Body of pancreas (tissue), 4 donors: ENCODE results near the gene RAB3GAP2. TPM values are rescaled to one million over a fixed set of nuclear protein-coding genes. Genes with fewer than 3 reads are reported as not detected.

Experiments used
- ATAC-seq: fragments of 150-250 bp; one replicate; pipeline ENCODE4 v1.9.1; 2016
- DNase-seq, 4 donors: peaks; one replicate each; pipeline ENCODE4 v3.0.0-alpha.2; 2019
- H3K27ac ChIP-seq, 4 donors: fragments of 200-600 bp; sonication (generic); 1 replicate in 3 of 4; 2 replicates in 1 of 4; pipeline versions ENCODE4 v1.5.1 to v1.6.1; 2016 to 2019; ENCODE audit warnings: mild to moderate bottlenecking in 1 of 4, mixed read lengths in 1 of 4, moderate library complexity in 1 of 4
- H3K27me3 ChIP-seq, 2 donors: fragments of 200-600 bp; sonication (generic); one replicate each; pipeline ENCODE4 v1.6.0; 2016; ENCODE audit warnings: mild to moderate bottlenecking in 1 of 2
- H3K36me3 ChIP-seq, 2 donors: fragments of 200-600 bp; sonication (generic); replicated peaks in 1 of 2; 2 replicates each; pipeline ENCODE4 v1.5.1; 2016; ENCODE audit warnings: low read depth in 2 of 2; ENCODE audit not compliant: insufficient read depth in 1 of 2
- H3K4me1 ChIP-seq: fragments of 200-600 bp; sonication (generic); one replicate; pipeline ENCODE4 v1.6.0; 2016
- H3K4me3 ChIP-seq, 2 donors: fragments of 200-600 bp; sonication (generic); 1 replicate in 1 of 2; 2 replicates in 1 of 2; pipeline ENCODE4 v1.5.1; 2016 to 2019
- H3K9me3 ChIP-seq, 3 donors: fragments of 200-600 bp; sonication (generic); 1 replicate in 2 of 3; 2 replicates in 1 of 3; pipeline ENCODE4 v1.5.1; 2016
- CTCF ChIP-seq, 7 experiments: fragments of 450-650 bp in 4 of 7; fragments of 200-600 bp in 3 of 7; sonication (generic) in 3 of 7; IDR thresholded peaks; one replicate each; pipeline ENCODE4 v1.5.1; 2016 to 2019; ENCODE audit warnings: antibody characterized with exemption in 7 of 7
- POLR2A ChIP-seq, 3 donors: fragments of 450-650 bp; IDR thresholded peaks; one replicate each; pipeline ENCODE4 v1.6.1; 2016; ENCODE audit warnings: antibody characterized with exemption in 3 of 3, mild to moderate bottlenecking in 2 of 3
- WGBS, 2 donors: methylation state at CpG; one replicate each; pipeline ENCODE4 v1.1.5; 2017; 5-methylcytosine and 5-hydroxymethylcytosine counted together
- intact Hi-C: fragments of 100-400 bp; cut with DNase I; formaldehyde crosslinking; loops from one replicate; pipeline ENCODE4 v1.15.1; 2023
- total RNA-seq, 2 donors: library from RNA; depleted of rRNA; stranded (reverse); fragments of >200 nt; gene quantifications; one replicate each; pipeline ENCODE4 v1.1.0, GENCODE V29; 2016

RAB3GAP2 gene, protein sequence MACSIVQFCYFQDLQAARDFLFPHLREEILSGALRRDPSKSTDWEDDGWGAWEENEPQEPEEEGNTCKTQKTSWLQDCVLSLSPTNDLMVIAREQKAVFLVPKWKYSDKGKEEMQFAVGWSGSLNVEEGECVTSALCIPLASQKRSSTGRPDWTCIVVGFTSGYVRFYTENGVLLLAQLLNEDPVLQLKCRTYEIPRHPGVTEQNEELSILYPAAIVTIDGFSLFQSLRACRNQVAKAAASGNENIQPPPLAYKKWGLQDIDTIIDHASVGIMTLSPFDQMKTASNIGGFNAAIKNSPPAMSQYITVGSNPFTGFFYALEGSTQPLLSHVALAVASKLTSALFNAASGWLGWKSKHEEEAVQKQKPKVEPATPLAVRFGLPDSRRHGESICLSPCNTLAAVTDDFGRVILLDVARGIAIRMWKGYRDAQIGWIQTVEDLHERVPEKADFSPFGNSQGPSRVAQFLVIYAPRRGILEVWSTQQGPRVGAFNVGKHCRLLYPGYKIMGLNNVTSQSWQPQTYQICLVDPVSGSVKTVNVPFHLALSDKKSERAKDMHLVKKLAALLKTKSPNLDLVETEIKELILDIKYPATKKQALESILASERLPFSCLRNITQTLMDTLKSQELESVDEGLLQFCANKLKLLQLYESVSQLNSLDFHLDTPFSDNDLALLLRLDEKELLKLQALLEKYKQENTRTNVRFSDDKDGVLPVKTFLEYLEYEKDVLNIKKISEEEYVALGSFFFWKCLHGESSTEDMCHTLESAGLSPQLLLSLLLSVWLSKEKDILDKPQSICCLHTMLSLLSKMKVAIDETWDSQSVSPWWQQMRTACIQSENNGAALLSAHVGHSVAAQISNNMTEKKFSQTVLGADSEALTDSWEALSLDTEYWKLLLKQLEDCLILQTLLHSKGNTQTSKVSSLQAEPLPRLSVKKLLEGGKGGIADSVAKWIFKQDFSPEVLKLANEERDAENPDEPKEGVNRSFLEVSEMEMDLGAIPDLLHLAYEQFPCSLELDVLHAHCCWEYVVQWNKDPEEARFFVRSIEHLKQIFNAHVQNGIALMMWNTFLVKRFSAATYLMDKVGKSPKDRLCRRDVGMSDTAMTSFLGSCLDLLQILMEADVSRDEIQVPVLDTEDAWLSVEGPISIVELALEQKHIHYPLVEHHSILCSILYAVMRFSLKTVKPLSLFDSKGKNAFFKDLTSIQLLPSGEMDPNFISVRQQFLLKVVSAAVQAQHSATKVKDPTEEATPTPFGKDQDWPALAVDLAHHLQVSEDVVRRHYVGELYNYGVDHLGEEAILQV (N-terminal part only)
- total RNA-seq = 10 to 100 TPM; 14.5 to 17.5 TPM

- Histone ChIP-seq H3K4me1 (peaks cover 21% of the 10 kb centered on the region), H3K27ac (peak within 1 kb of the TSS; percentile 71 to 89 (median 80)), H3K9me3 (no peaks in the 10 kb centered on the region), H3K27me3 (no peaks in the 10 kb centered on the region), H3K4me3 (peak within 1 kb of the TSS; percentile 76 to 85), H3K36me3 (no peaks in the 10 kb centered on the region)
- ATAC-seq (peak; percentile 97), DNase-seq (peak; percentile 95 to 97 (median 96))
- TF ChIP-seq CTCF (IDR thresholded peaks at IDR 0.05) (peak in 1 of 7 experiments; percentile 22), POLR2A (IDR thresholded peaks at IDR 0.05) (peak; percentile 49 to 87 (median 85))
- intact Hi-C loops = no loop called here
- 0% methylated on average over 41 to 49 of the region's 49 CpGs for WGBS, 2 donors
Measured at GRCh38 chr1:220272047-220272840, at the start of gene RAB3GAP2. TSS of gene RAB3GAP2 (minus strand) at chr1:220272453. CDS start at chr1:220272337, 116 bp downstream.

- DNase-seq (no peak), ATAC-seq (no peak)
- intact Hi-C loops = no loop called here
- Histone ChIP-seq H3K36me3 (no peaks in the 10 kb centered on the region), H3K27me3 (no peaks in the 10 kb centered on the region), H3K27ac (no peak overlapping the region), H3K4me1 (no peaks in the 10 kb centered on the region), H3K4me3 (no peak overlapping the region), H3K9me3 (no peaks in the 10 kb centered on the region)
- TF ChIP-seq POLR2A (IDR thresholded peaks at IDR 0.05) = no peak
- TF ChIP-seq CTCF (IDR thresholded peaks at IDR 0.05) = no peak
- 66 to 76% methylated on average over 6 of the region's 6 CpGs for WGBS, 2 donors
Measured at GRCh38 chr1:220321758-220322157, 49.5 kb upstream of the RAB3GAP2 start.

DNA sequence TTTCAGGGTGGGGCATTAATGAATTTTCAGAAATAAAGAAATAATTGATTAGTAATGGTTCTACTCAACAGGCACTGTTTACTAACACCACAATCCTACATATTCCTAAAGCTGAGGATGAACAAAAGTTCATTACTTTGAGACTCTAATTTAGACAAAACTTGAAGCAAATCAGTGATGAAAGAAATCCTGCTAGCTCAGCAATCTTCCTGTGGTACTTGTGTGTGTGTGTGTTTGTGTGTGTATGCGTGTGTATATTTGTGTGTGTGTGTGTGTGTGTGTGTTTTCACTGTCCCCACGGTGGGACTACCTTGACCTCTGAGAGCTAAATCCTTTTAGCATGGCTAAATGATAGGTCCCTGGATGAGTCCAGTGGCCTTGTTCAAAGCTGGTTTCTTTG, 48.5 kb upstream of the RAB3GAP2 start:
- TF ChIP-seq POLR2A (IDR thresholded peaks at IDR 0.05) = no peak
- no peak for TF ChIP-seq CTCF (IDR thresholded peaks at IDR 0.05)
- H3K4me3 ChIP-seq = no peak overlapping the region
- intact Hi-C loops = no loop called here
- H3K27me3 ChIP-seq = no peaks in the 10 kb centered on the region
- H3K36me3 ChIP-seq = no peaks in the 10 kb centered on the region
- DNase-seq (no peak), ATAC-seq (no peak)
- H3K9me3 ChIP-seq = no peaks in the 10 kb centered on the region
- no peaks in the 10 kb centered on the region for H3K4me1 ChIP-seq
- no peak overlapping the region for H3K27ac ChIP-seq
- WGBS, 2 donors = 62 to 77% methylated on average over 2 of the region's 2 CpGs

- H3K27me3 ChIP-seq = no peaks in the 10 kb centered on the region
- H3K4me3 ChIP-seq = no peak overlapping the region
- no peaks in the 10 kb centered on the region for H3K36me3 ChIP-seq
- no peaks in the 10 kb centered on the region for H3K9me3 ChIP-seq
- no peak for TF ChIP-seq POLR2A (IDR thresholded peaks at IDR 0.05)
- TF ChIP-seq CTCF (IDR thresholded peaks at IDR 0.05) = no peak
- H3K27ac ChIP-seq = no peak overlapping the region
- WGBS, 2 donors = 73 to 87% methylated on average over 1 of the region's 1 CpG
- ATAC-seq = no peak
- H3K4me1 ChIP-seq = no peaks in the 10 kb centered on the region
- no peak for DNase-seq
- intact Hi-C loops = no loop called here
Measured at GRCh38 chr1:220318673-220319072, 46.4 kb upstream of the RAB3GAP2 start.
